ENCODE measurements around the gene P3H3. TPM values are rescaled to one million over a fixed set of nuclear protein-coding genes. Genes with fewer than 3 reads are reported as not detected.
"Not testable (repeated sequence)": the region's sequence is repeated elsewhere in the genome, so short reads cannot be mapped to it uniquely, and the experiment has no call there.

The P3H3 gene
- total RNA-seq, 1 experiment from 2014 or later, result 29.5 TPM

DNA sequence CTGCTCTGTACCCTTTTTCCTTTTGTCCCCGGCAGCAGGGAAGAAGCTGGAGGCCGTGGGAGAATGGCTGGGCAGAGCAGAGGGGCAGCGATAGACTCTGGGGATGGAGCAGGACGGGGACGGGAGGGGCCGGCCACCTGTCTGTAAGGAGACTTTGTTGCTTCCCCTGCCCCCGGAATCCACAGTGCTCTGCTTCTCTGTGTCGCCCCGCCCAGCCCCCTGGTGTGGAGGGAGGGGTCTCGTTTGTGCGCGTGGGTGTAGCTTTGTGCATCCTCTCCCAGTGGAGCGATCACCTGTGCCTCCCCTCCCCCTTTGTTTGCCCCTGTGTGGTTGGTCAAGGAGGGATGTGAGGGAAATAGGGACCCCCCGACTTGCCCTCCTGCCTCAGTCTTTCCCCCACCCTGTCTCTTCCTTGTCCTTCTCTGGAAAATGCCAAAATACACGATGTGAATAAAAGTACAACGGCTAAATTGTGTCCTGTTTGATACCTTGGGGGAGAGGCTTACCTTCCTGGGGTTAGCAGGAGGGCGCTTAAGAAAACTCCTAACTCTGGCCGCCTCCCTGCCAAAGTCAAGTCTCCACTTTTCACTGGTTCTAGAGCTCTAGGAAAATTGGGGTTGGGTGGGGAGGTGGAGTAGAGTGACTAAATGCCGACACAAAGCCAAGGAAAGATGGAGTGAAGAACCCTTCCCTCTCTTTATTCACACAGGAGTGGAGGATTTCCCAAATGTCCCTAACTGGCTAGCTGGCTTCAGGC lies 38.1 kb downstream of the P3H3 start:
- DNase-seq (ENCODE audit: low spot score), result no peak

DNA sequence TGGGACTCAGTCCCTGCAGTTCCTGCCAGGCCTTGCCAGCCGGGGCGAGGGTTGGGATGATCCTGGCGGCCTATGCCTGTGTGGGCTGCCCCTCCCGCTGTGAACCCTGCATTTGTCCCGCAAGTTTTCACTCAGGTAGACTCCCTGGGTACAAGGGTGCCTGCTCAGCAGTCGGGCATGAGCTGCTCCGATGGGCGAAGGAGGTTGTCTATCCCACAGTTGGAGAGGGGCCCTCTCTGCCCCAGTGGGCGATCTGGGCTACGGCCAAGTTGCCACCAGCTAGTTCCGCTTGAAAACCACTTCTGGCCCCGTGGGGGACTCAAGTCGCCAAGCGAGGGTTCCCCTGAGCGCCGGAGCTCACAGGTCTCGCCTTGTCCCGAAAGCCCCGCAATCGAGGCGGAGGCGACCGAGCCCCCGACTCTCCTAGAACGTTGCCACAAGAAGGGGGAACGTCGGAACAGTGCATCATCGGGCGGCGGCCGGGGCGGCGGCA lies 38.8 kb downstream of the P3H3 start:
- no peak for DNase-seq (ENCODE audit: low spot score)

DNA sequence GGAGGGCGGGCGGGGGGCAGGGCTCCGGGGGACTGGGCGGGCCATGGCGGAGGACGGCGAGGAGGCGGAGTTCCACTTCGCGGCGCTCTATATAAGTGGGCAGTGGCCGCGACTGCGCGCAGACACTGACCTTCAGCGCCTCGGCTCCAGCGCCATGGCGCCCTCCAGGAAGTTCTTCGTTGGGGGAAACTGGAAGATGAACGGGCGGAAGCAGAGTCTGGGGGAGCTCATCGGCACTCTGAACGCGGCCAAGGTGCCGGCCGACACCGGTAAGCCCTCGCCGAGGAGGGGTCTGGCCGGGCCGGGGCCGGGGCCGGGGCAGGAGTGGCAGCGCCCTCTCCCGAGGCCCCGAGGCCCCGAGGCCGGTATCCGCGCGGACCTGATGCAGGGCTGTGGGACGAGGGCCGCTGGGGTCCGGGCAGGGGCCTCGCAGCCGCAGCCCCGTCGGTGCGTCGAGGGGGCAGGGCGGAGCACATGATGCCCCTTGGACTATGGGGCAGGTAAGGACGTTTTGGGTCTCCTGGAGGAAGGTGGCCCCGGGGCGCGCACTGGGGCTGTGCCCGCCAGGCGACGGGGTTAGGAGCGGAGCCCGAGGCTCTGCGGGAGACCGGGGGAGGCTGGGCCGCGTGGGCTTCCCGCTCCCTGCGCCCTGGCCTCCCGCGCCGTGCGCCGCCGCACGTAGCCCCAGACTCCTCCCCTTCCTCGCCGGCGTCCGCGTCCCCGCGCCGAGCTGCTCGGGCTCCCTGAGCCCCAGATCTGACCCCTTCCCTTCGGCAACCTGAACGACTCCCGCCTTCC lies 39.4 kb downstream of the P3H3 start, which contains the start of gene TPI1:
Gene TPI1, plus strand, starts transcription at position 119 of the 798 bp plus-strand sequence. Its CDS starts 36 bp downstream, at position 155.
- peak; percentile 66 for DNase-seq (ENCODE audit: low spot score)

DNA sequence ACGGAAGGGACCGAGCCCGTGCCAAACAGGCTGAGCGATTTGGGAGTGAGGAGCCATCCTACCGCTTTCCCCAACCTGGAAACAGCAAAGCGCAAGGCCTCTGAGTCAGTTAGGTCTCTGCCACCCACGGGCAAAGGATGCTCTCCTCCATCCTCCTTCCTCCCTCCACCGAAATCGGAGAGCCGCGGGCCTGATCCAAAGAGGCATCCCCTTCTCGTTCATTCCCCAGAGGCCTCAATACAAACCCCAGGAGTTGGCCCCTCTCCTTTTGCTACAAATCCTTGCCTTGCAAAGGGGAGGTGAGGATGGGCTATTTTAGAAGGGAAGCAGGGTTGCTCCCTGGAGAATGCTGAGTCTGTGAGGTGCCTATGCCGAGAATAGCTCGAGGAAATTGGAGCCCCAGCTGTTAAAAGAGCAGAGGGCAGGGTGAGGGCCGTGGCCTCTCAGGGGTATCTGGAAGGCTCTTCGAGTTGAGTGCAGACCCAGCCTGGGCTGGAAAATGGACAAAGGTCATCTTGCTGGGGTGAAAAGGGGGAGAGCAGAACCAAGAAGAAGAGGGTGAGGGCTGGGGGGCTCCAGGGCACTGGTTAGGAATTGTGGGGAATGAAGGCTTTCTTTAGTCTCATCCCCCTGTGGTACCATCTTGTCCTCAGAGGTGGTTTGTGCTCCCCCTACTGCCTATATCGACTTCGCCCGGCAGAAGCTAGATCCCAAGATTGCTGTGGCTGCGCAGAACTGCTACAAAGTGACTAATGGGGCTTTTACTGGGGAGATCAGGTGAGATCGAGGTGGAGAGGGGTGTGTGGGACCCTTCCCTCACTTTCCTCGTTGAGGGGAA lies 40.2 kb downstream of the P3H3 start:
- no peak for DNase-seq (ENCODE audit: low spot score)

DNA sequence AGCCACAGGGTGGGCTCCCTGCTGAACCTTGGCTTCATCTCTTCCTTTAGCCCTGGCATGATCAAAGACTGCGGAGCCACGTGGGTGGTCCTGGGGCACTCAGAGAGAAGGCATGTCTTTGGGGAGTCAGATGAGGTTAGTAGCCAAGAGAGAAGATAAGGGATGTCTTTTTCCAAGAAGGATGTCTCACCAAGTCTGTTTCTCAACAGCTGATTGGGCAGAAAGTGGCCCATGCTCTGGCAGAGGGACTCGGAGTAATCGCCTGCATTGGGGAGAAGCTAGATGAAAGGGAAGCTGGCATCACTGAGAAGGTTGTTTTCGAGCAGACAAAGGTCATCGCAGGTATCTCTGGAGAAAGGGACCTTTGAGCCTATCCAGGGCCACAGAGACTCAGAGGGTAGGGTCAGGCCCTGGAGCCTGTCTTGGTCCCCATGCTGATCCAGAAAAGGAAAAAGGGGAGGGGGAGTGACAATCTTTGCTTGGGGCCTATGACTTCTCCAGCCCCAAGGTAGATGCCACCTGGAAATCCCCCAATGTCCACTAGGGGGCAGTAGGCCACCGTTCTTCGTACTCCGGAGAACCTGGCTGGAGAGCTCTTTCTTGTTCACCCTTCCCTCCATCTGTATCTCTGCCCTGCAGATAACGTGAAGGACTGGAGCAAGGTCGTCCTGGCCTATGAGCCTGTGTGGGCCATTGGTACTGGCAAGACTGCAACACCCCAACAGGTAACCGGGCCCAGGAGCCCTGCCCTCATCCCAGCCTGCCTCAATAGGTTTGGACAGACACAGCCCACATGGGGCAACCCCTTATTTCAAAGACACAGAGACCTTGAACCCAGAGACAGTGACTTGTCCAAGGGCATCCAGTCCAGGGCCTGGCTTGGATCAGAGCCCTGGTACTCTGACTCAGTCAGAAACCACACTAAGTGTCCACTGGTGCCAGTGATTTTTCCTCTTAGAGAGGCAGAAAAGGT lies 41.1 kb downstream of the P3H3 start:
- peak; percentile 73 for DNase-seq (ENCODE audit: low spot score)

DNA sequence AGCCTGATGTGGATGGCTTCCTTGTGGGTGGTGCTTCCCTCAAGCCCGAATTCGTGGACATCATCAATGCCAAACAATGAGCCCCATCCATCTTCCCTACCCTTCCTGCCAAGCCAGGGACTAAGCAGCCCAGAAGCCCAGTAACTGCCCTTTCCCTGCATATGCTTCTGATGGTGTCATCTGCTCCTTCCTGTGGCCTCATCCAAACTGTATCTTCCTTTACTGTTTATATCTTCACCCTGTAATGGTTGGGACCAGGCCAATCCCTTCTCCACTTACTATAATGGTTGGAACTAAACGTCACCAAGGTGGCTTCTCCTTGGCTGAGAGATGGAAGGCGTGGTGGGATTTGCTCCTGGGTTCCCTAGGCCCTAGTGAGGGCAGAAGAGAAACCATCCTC lies 42.1 kb downstream of the P3H3 start:
- not testable (repeated sequence) for DNase-seq (ENCODE audit: low spot score)

DNA sequence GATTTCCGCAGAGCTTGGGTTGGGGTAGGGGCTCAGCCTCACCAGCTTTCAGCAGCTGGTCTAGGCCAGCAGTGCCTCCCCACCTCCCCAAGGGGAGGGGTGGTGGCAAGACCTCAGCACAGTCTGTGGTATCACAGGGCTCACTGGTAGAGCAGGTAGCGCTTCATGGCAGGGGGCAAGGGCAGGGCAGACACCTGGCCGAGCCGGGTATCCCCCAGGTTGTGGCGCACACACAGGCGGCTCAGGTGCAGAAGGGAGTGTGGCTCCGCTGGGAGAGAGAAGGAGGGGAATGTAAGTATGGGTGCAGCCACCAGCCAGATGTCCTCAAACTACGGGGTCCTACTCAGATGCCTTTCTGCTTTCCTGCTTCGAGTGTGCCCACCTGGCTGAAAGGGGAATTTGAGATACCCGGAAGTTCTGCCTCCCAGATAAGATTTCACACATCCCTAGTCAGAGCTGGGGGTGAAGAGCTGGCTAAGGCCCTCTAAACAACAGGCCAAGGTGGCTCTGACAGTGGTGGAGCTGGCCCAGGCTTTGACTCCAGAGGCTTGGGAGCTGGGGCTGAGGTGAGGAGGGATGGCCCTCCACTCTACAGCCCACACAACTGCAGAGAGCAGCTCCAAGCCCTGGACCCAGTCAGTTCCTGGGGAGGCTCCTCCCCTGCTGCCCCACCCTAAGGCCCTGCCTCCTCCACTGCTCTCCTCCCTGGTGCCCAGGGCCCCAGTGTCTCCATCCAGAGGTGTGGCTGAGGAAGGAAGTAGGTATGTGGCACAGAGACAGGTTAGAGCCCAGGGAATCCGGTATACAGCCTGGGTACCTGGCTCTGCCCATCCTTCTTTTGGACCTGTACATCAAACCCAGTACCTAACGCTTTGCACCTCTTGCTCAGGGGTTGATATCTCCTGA lies 43.1 kb downstream of the P3H3 start:
- DNase-seq (ENCODE audit: low spot score), result peak; percentile 69

DNA sequence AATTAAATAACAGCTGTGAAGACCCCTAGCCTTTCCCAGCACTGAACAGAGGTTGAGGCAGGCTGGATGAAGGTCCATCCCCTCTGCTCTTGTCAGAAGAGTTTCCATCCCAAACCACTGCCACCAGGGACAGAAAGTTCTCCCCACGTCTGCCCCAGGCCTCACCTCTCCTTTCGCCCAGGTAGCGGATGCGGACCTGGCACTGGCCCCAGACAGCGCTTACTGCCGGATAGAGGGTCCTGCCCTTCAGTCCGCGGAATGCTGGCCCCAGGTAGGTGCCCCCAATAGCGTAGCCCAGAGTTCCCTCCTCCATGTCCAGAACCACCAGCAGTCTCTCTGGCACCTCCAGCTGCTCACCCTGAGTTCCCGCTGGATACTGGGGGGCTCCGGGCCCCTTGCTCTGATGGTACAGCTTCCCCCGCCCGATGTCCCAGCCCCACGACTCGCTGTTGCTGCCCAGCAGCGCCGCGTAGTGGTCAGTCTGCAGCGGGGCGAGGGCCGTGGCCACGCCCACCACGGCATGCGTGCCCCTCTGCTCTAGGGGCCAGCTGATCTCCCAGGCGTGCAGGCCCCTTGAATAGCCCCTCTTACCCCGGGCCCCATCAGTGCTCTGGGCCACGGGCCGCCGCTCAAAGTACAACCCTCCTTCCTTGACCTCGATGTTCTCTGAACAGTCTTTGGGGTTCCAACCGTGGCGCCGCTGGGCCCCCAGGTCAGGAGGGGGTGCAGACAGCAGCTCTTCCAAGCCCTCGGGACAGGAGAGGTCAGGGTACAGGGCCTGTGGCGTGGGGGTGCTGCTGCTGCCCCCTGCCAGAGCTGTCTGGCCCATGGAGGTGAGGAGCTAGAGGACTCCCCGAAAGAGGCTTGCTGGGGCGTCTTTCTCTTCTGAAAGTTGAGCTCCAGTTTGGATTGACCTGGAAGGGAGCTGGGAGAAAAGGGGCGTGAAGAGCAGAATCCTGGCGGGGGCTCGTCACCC lies 44.2 kb downstream of the P3H3 start:
- DNase-seq (ENCODE audit: low spot score), result peak; percentile 84

DNA sequence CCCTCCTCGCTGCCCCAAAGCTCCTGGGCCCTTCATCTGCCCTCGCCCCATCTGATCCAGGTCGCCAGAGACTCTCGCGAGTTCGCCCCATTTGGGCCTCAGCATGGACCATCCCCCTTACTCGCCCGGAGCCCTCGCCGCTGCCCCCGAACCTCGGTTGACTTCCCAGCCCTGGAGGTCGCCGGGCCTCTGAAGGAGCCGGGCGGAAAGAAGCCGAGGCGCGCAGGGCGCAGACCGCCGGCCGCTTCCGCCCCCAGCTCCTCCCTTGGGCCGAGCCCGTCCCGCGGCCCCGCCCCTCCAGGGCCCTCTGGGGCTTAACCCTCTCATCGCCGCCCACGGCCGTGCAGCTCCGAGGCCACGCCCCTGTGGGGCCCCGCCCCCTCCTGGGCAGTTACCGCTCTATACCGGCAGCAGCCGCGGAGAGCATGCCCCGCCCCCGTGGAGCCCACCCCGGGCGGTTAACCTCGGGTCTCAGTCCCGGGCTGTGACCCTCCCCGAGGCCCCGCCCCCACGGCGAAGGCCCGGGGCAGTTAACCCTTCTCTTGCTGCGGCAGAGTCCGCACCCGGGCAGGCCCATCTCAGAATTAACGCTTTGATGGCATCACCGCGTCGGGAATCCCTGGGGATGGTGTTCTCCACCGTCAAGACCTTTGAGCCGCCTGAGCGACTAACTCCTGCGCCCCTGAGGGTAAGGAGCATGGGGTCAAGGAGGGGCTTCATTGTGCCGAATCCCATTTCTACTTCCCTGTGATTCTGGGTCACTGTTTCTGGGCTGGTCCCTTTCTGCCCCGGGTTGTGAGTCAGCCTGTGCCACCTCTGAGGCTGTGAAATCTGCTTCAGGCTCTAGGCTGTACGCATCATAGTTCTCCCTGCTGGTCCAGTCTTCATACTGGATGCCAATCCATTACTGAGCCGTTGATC lies 45.1 kb downstream of the P3H3 start, which contains the start of gene SPSB2:
Gene SPSB2, minus strand, starts transcription at position 210 of the 921 bp plus-strand sequence. CDS start 402 bp downstream, outside the sequence.
- DNase-seq (ENCODE audit: low spot score), result peak; percentile 92

DNA sequence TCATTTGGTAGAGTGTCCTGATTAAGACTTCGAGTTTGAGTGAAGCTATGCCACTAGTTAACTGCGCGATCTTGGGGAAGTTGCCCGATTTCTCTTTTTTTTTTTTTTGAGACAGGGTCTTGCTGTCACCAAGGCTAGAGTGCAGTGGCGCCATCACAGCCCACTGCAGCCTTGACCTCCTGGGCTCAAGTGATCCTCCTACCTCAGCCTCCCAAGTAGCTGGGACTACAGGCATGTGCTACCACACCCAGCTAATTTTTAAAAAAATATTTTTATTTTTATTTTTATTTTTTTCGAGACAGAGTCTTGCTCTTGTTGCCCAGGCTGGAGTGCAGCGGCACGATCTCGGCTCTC lies 45.8 kb downstream of the P3H3 start:
- DNase-seq (ENCODE audit: low spot score), result not testable (repeated sequence)

DNA sequence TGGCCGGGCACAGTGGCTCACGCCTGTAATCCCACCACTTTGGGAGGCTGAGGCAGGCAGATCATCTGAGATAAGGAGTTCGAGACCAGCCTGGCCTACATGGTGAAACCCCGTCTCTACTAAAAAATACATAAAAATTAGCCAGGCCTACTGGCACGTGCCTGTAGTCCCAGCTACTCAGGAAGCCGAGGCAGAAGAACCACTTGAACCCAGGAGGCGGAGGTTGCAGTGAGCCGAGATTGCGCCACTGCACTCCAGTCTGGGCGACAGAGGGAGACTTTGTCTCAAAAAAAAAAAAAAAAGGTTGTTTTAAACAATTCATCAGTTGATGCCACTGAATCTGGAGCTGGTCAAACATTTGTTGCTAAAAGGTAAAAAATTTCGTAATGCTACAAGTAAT lies 51.6 kb downstream of the P3H3 start:
- DNase-seq (ENCODE audit: low spot score), result not testable (repeated sequence)

DNA sequence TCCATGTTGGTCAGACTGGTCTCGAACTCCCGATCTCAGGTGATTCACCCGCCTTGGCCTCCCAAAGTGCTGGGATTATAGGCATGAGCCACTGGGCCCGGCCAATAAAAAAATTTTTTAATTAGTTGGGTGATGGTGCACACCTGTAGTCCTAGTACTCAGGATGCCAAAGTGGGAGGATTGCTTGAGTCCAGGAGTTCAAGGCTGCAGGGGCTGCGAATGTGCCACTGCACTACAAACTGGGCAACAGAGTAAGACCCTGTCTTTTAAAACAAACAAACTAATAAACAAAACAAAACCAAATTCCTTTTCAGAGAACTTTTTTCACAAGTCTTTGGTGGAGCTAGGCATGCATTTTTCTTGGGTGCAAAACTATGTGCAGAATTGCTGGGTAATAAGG lies 55.0 kb downstream of the P3H3 start:
- DNase-seq (ENCODE audit: low spot score), result no peak

DNA sequence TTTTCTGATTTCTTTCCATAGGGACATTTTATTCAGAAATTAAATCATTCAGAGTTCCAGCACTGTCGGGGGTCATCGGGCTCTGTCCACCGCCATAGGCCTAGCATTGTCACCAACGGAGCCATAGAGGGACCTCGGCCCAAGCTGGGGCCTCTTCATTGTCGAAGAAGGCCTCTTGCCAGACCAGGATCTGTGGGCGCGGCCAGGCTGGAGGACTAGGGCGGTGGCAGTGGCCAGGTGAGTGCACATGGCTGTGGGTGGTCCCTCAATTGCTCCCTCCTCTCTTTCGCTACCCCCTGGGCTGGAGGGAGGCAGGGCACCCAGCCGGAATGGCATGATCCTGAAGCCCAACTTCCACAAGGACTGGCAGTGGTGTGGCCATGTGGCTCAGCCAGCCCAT lies 55.5 kb downstream of the P3H3 start:
- no peak for DNase-seq (ENCODE audit: low spot score)

DNA sequence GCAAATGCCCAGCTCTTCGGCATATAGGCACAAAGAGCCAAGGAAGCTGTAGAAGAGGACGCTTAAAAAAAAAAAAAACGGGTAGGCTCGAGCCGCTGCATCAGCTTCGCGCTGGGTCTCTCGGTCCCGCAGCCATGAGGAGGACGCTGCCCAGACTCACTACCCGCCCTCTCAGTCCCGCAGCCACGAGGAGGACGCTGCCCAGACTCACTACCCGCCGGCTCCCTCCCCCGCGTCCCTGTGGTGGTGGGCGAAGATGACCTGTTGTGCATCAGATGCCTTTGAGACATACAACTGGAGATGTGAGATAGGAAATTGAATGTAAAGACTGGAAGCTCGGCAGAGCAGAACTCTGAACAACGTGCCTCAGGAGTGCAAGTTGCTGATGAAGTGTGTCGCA lies 56.3 kb downstream of the P3H3 start:
- no peak for DNase-seq (ENCODE audit: low spot score)

DNA sequence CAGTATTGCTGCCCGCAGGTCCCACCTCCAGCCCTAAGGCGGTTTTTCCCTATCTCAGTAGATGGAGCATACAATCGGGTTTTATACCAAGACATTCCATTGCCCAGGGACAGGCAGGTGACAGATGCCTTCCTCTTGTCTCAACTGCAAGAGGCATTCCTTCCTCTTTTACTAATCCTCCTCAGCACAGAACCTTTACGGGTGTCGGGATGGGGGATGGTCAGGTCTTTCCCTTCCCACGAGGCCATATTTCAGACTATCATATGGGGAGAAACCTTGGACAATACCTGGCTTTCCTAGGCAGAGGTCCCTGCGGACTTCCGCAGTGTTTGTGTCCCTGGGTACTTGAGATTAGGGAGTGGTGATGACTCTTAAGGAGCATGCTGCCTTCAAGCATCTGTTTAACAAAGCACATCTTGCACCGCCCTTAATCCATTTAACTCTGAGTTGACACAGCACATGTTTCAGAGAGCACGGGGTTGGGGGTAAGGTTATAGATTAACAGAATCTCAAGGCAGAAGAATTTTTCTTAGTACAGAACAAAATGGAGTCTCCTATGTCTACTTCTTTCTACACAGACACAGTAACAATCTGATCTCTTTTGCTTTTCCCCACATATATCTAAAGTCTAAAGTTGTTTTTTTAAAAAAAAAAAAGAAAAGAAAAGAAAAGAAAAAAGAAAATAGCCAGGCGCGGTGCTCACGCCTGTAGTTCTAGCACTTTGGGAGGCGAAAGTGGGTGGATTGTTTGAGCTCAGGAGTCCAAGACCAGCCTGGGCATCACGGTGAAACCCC lies 58.2 kb downstream of the P3H3 start:
- DNase-seq (ENCODE audit: low spot score), result not testable (repeated sequence)

DNA sequence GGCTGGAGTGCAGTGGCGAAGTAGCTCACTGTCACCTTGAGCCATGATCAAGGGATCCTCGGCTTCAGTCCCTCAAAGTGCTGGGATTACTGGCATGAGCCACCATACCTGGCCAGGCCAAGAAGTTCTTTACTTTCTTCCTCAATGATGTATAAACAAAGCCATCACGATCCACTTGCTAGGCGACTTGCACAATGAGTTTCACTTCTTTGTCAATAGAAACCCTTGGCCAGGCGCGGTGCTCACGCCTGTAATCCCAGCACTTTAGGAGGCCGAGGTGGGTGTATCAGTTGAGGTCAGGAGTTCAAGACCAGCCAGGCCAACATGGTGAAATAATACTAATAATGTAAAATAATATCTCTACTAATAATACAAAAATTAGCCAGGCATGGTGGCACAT lies 59.3 kb downstream of the P3H3 start:
- no peak for DNase-seq (ENCODE audit: low spot score)

Data from H4 (cell line).